ENCODE data around the gene RGS6. TPM values are rescaled to one million over a fixed set of nuclear protein-coding genes. Genes with fewer than 3 reads are reported as not detected.

RGS6 gene
- total and polyA plus RNA-seq, 5 donors from 2014 or later, result 0.13 to 1.5 (median 0.69) TPM

DNA sequence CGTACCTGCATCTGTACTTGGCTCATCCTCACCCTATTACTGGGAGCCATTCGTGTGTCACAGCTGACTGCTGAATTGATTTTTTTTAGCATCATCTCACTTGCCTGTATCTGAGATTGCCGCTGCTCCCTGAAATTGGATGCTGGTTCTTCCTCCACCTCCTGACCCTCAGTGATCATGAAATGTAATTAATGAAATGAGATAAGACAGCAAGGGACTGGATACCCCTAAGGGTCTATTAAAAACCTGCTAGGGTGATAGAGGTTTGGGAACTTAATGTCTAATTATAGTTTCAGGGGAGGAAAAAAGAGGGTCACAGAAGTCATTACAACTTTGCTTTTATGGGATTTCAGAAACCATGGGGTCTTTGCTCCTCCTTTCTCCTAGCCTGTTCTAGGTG, 551.1 kb downstream of the RGS6 start:
- no peak overlapping the region for H3K4me3 ChIP-seq (ENCODE audit: low read depth, low read length)
- H3K36me3 ChIP-seq (ENCODE audit: control insufficient read depth, insufficient read depth, low read length), result no peaks in the 10 kb centered on the region
- Mint-ChIP-seq H3K9me3 (peaks cover 0 to 6% (median 2%) of the 10 kb centered on the region in 7 donors), H3K27ac (peak overlapping the region in 1 of 3 donors; percentile 7), H3K4me1 (peaks cover 6 to 38% (median 27%) of the 10 kb centered on the region in 4 donors), H3K27me3 (no peaks in the 10 kb centered on the region), H3K4me3 (no peak overlapping the region), H3K36me3 (peaks cover 4% of the 10 kb centered on the region)
- H3K27ac ChIP-seq (ENCODE audit: insufficient read depth, low read length, poor library complexity, severe bottlenecking), result no peak overlapping the region
- H3K9me3 ChIP-seq (ENCODE audit: control insufficient read depth in 2 of 2, low read length in 2 of 2), result no peaks in the 10 kb centered on the region
- DNase-seq (no peak), ATAC-seq (ENCODE audit: low read depth in 2 of 2) (no peak)
- H3K27me3 ChIP-seq (ENCODE audit: control insufficient read depth, insufficient read depth, low read length), result no peaks in the 10 kb centered on the region
- H3K4me1 ChIP-seq (ENCODE audit: control insufficient read depth, insufficient read depth, low read length, poor library complexity, severe bottlenecking), result peaks cover 14% of the 10 kb centered on the region

DNA sequence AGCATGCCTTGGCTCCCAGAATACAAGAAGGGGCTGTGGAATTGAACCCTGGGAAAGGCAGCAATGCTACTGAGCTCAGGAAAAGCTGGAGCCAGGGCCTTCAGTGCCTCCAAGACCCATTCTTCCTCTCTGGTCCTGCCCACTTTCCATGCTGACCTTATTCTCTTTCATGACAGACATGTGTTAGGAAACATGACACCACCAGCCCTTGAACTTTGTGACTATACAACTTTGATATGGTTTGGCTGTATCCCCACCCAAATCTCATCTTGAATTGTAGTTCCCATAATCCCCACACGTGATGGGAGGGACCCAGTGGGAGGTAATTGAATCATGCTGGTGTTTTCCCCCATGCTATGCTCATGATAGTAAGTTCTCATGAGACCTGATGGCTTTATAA, 553.5 kb downstream of the RGS6 start:
- Histone ChIP-seq H3K4me3 (ENCODE audit: low read depth, low read length) (no peak overlapping the region), H3K27me3 (ENCODE audit: control insufficient read depth, insufficient read depth, low read length) (no peaks in the 10 kb centered on the region), H3K4me1 (ENCODE audit: control insufficient read depth, insufficient read depth, low read length, poor library complexity, severe bottlenecking) (peaks cover 8% of the 10 kb centered on the region), H3K27ac (ENCODE audit: insufficient read depth, low read length, poor library complexity, severe bottlenecking) (no peak overlapping the region), H3K9me3 (ENCODE audit: control insufficient read depth in 2 of 2, low read length in 2 of 2) (no peaks in the 10 kb centered on the region), H3K36me3 (ENCODE audit: control insufficient read depth, insufficient read depth, low read length) (no peaks in the 10 kb centered on the region)
- Mint-ChIP-seq H3K9me3 (peaks cover 0 to 12% (median 5%) of the 10 kb centered on the region in 7 donors), H3K4me3 (no peak overlapping the region), H3K27me3 (no peaks in the 10 kb centered on the region), H3K27ac (no peak overlapping the region), H3K36me3 (peaks cover 4% of the 10 kb centered on the region), H3K4me1 (peaks cover 0 to 17% (median 11%) of the 10 kb centered on the region in 4 donors)
- ATAC-seq (ENCODE audit: low read depth in 2 of 2), result no peak
- no peak for DNase-seq

DNA sequence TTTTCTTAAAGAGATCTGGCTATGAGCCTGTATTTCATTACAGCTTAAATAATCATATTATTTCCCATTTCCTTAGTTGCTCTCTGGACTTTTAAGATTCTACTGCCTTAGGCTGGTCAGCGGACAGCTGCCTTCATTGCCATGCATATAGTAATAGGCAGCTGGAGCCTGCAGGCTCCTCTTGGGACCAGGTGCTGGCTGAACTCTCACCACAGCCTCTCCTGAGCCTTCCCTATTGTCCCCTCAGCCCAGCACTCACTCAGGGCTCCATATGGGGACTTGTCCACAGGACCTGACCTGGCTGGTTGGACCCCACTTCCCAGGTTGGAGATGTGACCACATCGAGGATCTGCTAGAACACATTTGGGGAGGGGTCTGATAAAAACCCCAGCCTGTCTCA, 556.3 kb downstream of the RGS6 start:
- Mint-ChIP-seq H3K4me3 (no peak overlapping the region), H3K36me3 (no peaks in the 10 kb centered on the region), H3K4me1 (peaks cover 0 to 3% (median 0%) of the 10 kb centered on the region in 4 donors), H3K9me3 (peaks cover 1 to 13% (median 5%) of the 10 kb centered on the region in 7 donors), H3K27me3 (peaks cover 1% of the 10 kb centered on the region), H3K27ac (no peak overlapping the region)
- no peak for DNase-seq
- ATAC-seq (ENCODE audit: low read depth in 2 of 2), result no peak
- H3K27me3 ChIP-seq (ENCODE audit: control insufficient read depth, insufficient read depth, low read length), result no peaks in the 10 kb centered on the region
- no peaks in the 10 kb centered on the region for H3K9me3 ChIP-seq (ENCODE audit: control insufficient read depth in 2 of 2, low read length in 2 of 2)
- no peak overlapping the region for H3K4me3 ChIP-seq (ENCODE audit: low read depth, low read length)
- no peaks in the 10 kb centered on the region for H3K36me3 ChIP-seq (ENCODE audit: control insufficient read depth, insufficient read depth, low read length)
- no peaks in the 10 kb centered on the region for H3K4me1 ChIP-seq (ENCODE audit: control insufficient read depth, insufficient read depth, low read length, poor library complexity, severe bottlenecking)
- H3K27ac ChIP-seq (ENCODE audit: insufficient read depth, low read length, poor library complexity, severe bottlenecking), result no peak overlapping the region

DNA sequence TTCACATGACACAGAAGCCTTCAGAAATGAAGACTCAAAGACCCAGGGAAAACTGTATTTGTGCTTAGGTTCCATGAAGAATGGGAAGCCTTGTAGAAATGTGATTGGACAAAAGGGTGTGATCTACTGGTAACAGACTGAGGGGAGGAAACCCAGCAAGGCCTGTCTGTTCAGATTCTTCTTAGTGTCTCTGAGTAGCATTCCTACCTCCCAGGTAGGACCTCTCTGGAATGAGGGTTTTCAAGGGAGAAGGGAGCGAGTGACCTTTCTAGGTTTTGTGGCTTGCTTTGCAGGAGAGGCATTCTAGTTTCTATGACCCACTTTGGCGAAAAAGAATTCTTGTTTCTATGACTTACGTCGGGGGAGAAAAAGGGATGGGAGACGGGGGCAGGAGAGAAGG, 560.0 kb downstream of the RGS6 start:
- no peaks in the 10 kb centered on the region for H3K36me3 Mint-ChIP-seq
- peaks cover 0 to 7% of the 10 kb centered on the region in 2 experiments for H3K9me3 ChIP-seq (ENCODE audit: control insufficient read depth in 2 of 2, low read length in 2 of 2)
- no peaks in the 10 kb centered on the region for H3K36me3 ChIP-seq (ENCODE audit: control insufficient read depth, insufficient read depth, low read length)
- H3K9me3 Mint-ChIP-seq, result peaks cover 3 to 24% (median 6%) of the 10 kb centered on the region in 7 donors
- H3K27me3 ChIP-seq (ENCODE audit: control insufficient read depth, insufficient read depth, low read length), result peaks cover 4% of the 10 kb centered on the region
- H3K27ac ChIP-seq (ENCODE audit: insufficient read depth, low read length, poor library complexity, severe bottlenecking), result no peak overlapping the region
- DNase-seq, result no peak
- H3K4me1 Mint-ChIP-seq, result no peaks in the 10 kb centered on the region
- no peak overlapping the region for H3K27ac Mint-ChIP-seq
- peaks cover 12% of the 10 kb centered on the region for H3K27me3 Mint-ChIP-seq
- no peak overlapping the region for H3K4me3 ChIP-seq (ENCODE audit: low read depth, low read length)
- no peak overlapping the region for H3K4me3 Mint-ChIP-seq
- ATAC-seq (ENCODE audit: low read depth in 2 of 2), result no peak
- no peaks in the 10 kb centered on the region for H3K4me1 ChIP-seq (ENCODE audit: control insufficient read depth, insufficient read depth, low read length, poor library complexity, severe bottlenecking)

DNA sequence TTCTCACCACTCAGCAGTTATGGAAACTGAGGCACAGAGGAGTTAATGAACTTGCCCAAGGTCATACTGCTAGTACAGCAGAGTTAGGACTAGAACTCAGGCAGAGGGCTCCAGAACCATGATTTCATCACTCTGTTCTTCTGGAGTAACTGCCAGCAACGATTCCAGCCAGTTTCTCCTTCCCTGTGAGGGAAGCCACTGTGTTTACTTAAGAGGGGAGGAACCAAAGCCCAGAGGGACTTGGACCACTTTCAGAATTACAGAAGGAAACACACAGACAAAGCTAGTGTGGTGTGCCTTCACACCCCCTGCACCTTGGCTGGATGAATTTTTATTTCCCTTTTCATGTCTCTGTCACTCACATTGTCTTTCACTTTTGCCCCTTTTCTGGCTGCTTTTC, 563.4 kb downstream of the RGS6 start:
- DNase-seq (no peak), ATAC-seq (ENCODE audit: low read depth in 2 of 2) (no peak)
- no peaks in the 10 kb centered on the region for H3K36me3 ChIP-seq (ENCODE audit: control insufficient read depth, insufficient read depth, low read length)
- H3K27me3 ChIP-seq (ENCODE audit: control insufficient read depth, insufficient read depth, low read length), result peaks cover 4% of the 10 kb centered on the region
- peaks cover 0 to 7% of the 10 kb centered on the region in 2 experiments for H3K9me3 ChIP-seq (ENCODE audit: control insufficient read depth in 2 of 2, low read length in 2 of 2)
- no peak overlapping the region for H3K27ac ChIP-seq (ENCODE audit: insufficient read depth, low read length, poor library complexity, severe bottlenecking)
- Mint-ChIP-seq H3K27me3 (peaks cover 20% of the 10 kb centered on the region), H3K4me3 (no peak overlapping the region), H3K36me3 (no peaks in the 10 kb centered on the region), H3K27ac (no peak overlapping the region), H3K4me1 (no peaks in the 10 kb centered on the region), H3K9me3 (peaks cover 0 to 13% (median 2%) of the 10 kb centered on the region in 7 donors)
- H3K4me3 ChIP-seq (ENCODE audit: low read depth, low read length), result no peak overlapping the region
- no peaks in the 10 kb centered on the region for H3K4me1 ChIP-seq (ENCODE audit: control insufficient read depth, insufficient read depth, low read length, poor library complexity, severe bottlenecking)

DNA sequence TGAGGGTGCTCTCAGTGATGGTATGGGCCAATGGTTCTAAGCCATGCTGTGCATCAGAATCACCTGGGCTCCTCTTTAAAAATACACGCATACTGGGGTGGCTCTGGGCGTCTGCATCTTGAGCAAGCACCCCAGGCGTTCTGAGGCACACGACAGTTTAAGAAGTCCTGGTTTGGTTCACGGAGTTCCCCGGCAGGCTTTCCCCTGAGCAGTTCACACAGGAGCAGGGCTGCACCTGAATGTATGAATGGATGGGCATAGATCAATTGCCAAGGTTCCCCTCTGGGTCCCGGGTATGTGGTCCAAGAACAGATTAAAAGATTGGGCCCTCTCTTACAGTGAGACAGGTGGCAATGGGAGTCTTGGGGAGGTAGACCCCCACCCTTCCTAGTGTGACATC, 566.4 kb downstream of the RGS6 start:
- H3K9me3 Mint-ChIP-seq, result peaks cover 0 to 10% (median 2%) of the 10 kb centered on the region in 7 donors
- no peak overlapping the region for H3K27ac Mint-ChIP-seq
- Histone ChIP-seq H3K36me3 (ENCODE audit: control insufficient read depth, insufficient read depth, low read length) (no peaks in the 10 kb centered on the region), H3K9me3 (ENCODE audit: control insufficient read depth in 2 of 2, low read length in 2 of 2) (peaks cover 0 to 7% of the 10 kb centered on the region in 2 experiments), H3K4me3 (ENCODE audit: low read depth, low read length) (no peak overlapping the region), H3K27ac (ENCODE audit: insufficient read depth, low read length, poor library complexity, severe bottlenecking) (no peak overlapping the region), H3K27me3 (ENCODE audit: control insufficient read depth, insufficient read depth, low read length) (peaks cover 4% of the 10 kb centered on the region), H3K4me1 (ENCODE audit: control insufficient read depth, insufficient read depth, low read length, poor library complexity, severe bottlenecking) (no peaks in the 10 kb centered on the region)
- no peaks in the 10 kb centered on the region for H3K36me3 Mint-ChIP-seq
- ATAC-seq (ENCODE audit: low read depth in 2 of 2) (no peak), DNase-seq (no peak)
- H3K4me3 Mint-ChIP-seq, result no peak overlapping the region
- peaks cover 22% of the 10 kb centered on the region for H3K27me3 Mint-ChIP-seq
- no peaks in the 10 kb centered on the region for H3K4me1 Mint-ChIP-seq

DNA sequence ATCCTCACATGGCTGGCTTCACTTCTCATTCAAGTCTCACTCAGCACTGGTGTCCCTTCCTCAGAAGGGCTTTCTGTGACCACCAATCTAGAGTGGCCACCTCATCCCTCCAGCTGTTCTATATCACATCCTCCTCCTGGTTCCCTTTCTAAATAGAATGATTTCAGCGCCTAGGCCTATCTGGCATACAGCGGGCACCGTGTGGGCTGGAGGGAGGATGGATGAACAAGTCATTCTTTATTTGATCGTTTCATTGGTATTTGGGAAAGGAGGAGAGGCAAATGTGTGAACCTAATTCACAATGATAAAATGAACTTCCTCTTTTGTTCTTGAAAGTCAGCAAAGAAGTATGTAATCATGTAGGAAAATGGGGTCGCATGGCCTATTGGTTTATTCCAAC, 567.5 kb downstream of the RGS6 start:
- Mint-ChIP-seq H3K27ac (no peak overlapping the region), H3K36me3 (no peaks in the 10 kb centered on the region), H3K27me3 (peaks cover 14% of the 10 kb centered on the region), H3K4me3 (no peak overlapping the region), H3K9me3 (peaks cover 0 to 4% (median 0%) of the 10 kb centered on the region in 7 donors), H3K4me1 (no peaks in the 10 kb centered on the region)
- DNase-seq, result no peak
- Histone ChIP-seq H3K36me3 (ENCODE audit: control insufficient read depth, insufficient read depth, low read length) (no peaks in the 10 kb centered on the region), H3K4me1 (ENCODE audit: control insufficient read depth, insufficient read depth, low read length, poor library complexity, severe bottlenecking) (no peaks in the 10 kb centered on the region), H3K27me3 (ENCODE audit: control insufficient read depth, insufficient read depth, low read length) (peaks cover 4% of the 10 kb centered on the region), H3K9me3 (ENCODE audit: control insufficient read depth in 2 of 2, low read length in 2 of 2) (peaks cover 0 to 7% of the 10 kb centered on the region in 2 experiments), H3K27ac (ENCODE audit: insufficient read depth, low read length, poor library complexity, severe bottlenecking) (no peak overlapping the region), H3K4me3 (ENCODE audit: low read depth, low read length) (no peak overlapping the region)
- ATAC-seq (ENCODE audit: low read depth in 2 of 2), result no peak

DNA sequence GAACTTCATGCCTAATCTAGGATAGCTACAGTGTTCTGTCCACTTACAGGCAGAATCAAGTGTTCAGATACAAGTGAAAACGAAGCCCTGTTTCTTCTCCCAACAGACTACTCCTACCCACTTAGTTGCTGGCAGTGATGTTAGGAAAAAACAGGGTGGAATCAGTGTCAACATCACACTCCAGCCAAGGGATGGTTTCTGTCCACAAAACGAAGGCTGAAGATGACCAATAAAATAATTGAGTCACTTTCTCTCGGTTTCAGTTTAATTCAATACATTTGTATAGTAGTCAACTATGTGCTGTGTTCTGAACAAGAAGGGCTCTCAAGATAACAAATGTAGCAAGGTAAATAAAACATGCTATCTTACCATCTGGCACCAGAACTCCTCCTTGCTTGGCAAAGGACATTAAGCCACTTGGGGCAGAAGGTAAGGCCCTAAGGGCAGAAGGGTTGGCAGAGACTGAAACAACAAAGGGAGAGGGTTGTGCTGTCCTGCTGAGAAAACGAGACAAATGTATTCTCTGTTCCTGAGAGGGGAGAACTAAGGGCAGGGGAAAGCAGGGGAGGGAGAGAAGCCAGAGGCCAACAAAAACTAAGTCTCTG, 568.1 kb downstream of the RGS6 start:
- Mint-ChIP-seq H3K4me3 (no peak overlapping the region), H3K4me1 (no peaks in the 10 kb centered on the region), H3K9me3 (peaks cover 0 to 4% (median 0%) of the 10 kb centered on the region in 7 donors), H3K27ac (no peak overlapping the region), H3K27me3 (peaks cover 15% of the 10 kb centered on the region), H3K36me3 (no peaks in the 10 kb centered on the region)
- H3K4me3 ChIP-seq (ENCODE audit: low read depth, low read length), result no peak overlapping the region
- H3K4me1 ChIP-seq (ENCODE audit: control insufficient read depth, insufficient read depth, low read length, poor library complexity, severe bottlenecking), result no peaks in the 10 kb centered on the region
- no peak overlapping the region for H3K27ac ChIP-seq (ENCODE audit: insufficient read depth, low read length, poor library complexity, severe bottlenecking)
- peaks cover 0 to 1% of the 10 kb centered on the region in 2 experiments for H3K9me3 ChIP-seq (ENCODE audit: control insufficient read depth in 2 of 2, low read length in 2 of 2)
- no peak for DNase-seq
- no peaks in the 10 kb centered on the region for H3K36me3 ChIP-seq (ENCODE audit: control insufficient read depth, insufficient read depth, low read length)
- ATAC-seq (ENCODE audit: low read depth in 2 of 2), result no peak
- peaks cover 4% of the 10 kb centered on the region for H3K27me3 ChIP-seq (ENCODE audit: control insufficient read depth, insufficient read depth, low read length)
